Esophagus squamous epithelium (tissue), 4 donors: Measurements from ENCODE around the gene PATL1.

Experiments used
- CTCF ChIP-seq, 6 experiments: fragments of 450-650 bp in 4 of 6; fragments of 200-600 bp in 2 of 6; sonication (generic) in 2 of 6; IDR thresholded peaks; one replicate each; pipeline ENCODE4 v1.5.1; 2016 to 2019; ENCODE audit warnings: antibody characterized with exemption in 6 of 6, mild to moderate bottlenecking in 4 of 6, moderate library complexity in 4 of 6
- POLR2A ChIP-seq, 4 donors: fragments of 450-650 bp; IDR thresholded peaks; one replicate each; pipeline ENCODE4 v1.6.1; 2017; ENCODE audit warnings: antibody characterized with exemption in 4 of 4, mild to moderate bottlenecking in 4 of 4, moderate library complexity in 3 of 4

GRCh38 chr11:59705294-59705693 lies 36.5 kb upstream of the PATL1 start:
- TF ChIP-seq CTCF (IDR thresholded peaks at IDR 0.05) (no peak), POLR2A (IDR thresholded peaks at IDR 0.05) (no peak)
